Kidney (tissue), 14 donors: ENCODE results near the gene DHX40. TPM values are rescaled to one million over a fixed set of nuclear protein-coding genes. Genes with fewer than 3 reads are reported as not detected.
"Not testable (repeated sequence)": the region's sequence is repeated elsewhere in the genome, so short reads cannot be mapped to it uniquely, and the experiment has no call there.

Source experiments
- DNase-seq, 5 donors: peaks; one replicate each; pipeline ENCODE4 v3.0.0-alpha.2; 2013 to 2020
- FAIRE-seq: peaks from 2 replicates; lab custom pipeline; 2012; peaks lifted over from hg19 to GRCh38; lab: Jason Lieb, UNC
- H3K27ac ChIP-seq, 2 donors: one replicate each; pipeline ENCODE4 v1.7.0; 2013; ENCODE audit warnings: low read depth in 2 of 2, low read length in 2 of 2, inconsistent platforms in 1 of 2
- H3K27me3 ChIP-seq: one replicate; pipeline ENCODE4 v1.7.1; 2013; ENCODE audit warnings: low read length, inconsistent platforms; ENCODE audit not compliant: control insufficient read depth, insufficient read depth
- H3K36me3 ChIP-seq, 3 donors: one replicate each; pipeline versions ENCODE4 v1.7.0 to v1.7.1; 2013; ENCODE audit warnings: low read length in 3 of 3, control low read depth in 1 of 3, inconsistent platforms in 1 of 3; ENCODE audit not compliant: insufficient read depth in 3 of 3, control insufficient read depth in 2 of 3
- H3K4me1 ChIP-seq, 3 donors: one replicate each; pipeline versions ENCODE4 v1.7.0 to v1.7.1; 2013; ENCODE audit warnings: low read length in 3 of 3, inconsistent platforms in 1 of 3, low read depth in 1 of 3; ENCODE audit not compliant: control insufficient read depth in 2 of 3, insufficient read depth in 2 of 3
- H3K4me3 ChIP-seq, 3 donors: one replicate each; pipeline versions ENCODE4 v1.7.0 to v1.8.1; 2013; ENCODE audit warnings: low read length in 3 of 3, control low read depth in 1 of 3, inconsistent platforms in 1 of 3
- H3K9ac ChIP-seq, 3 donors: one replicate each; pipeline versions ENCODE4 v1.7.0 to v1.7.1; 2013; ENCODE audit warnings: low read length in 3 of 3, control low read depth in 1 of 3, inconsistent platforms in 1 of 3
- H3K9me3 ChIP-seq, 3 donors: one replicate each; pipeline versions ENCODE4 v1.7.0 to v1.7.1; 2013; ENCODE audit warnings: low read length in 3 of 3, control low read depth in 1 of 3, inconsistent platforms in 1 of 3; ENCODE audit not compliant: control insufficient read depth in 2 of 3, insufficient read depth in 1 of 3
- CTCF ChIP-seq: IDR thresholded peaks from 3 replicates; pipeline ENCODE4 v1.5.1; 2012; ENCODE audit warnings: mild to moderate bottlenecking, moderate library complexity, borderline replicate concordance; ENCODE audit not compliant: insufficient read depth; ENCODE audit errors: extremely low read depth
- intact Hi-C: fragments of 100-400 bp; cut with DNase I; formaldehyde crosslinking; loops from one replicate; pipeline ENCODE4 v1.11.1; 2022
- polyA plus RNA-seq: library from polyadenylated mRNA; stranded (reverse); fragments of 350-450 nt; fragmentation: Illumina TruSeq; extraction: RNeasy Lipid Tissue Mini Kit (QIAGEN cat#74804); gene quantifications from one replicate; pipeline ENCODE4 v1.2.3, GENCODE V29; 2014; ENCODE audit warnings: low read depth, low replicate concordance; ENCODE audit not compliant: insufficient read depth
- total RNA-seq: library from RNA; stranded (reverse); fragmentation: NEBNext Ultra II Directional; extraction: Animal tissue kit (Norgen Biotek cat#: 25700); gene quantifications from one replicate; pipeline ENCODE4 v1.2.1, GENCODE V29; 2021
- donor health status: control.
- donor health status: control.
- donor health status: control.
- donor health status: control.
- donor health status: control.
- donor health status: DM: yes; HTN: yes; CAD: no.
- donor health status: Normal renal cell carcinoma (clear cell type).

The DHX40 gene
- total and polyA plus RNA-seq, 2 donors from 2014 or later = 23.8 to 41.4 TPM

GRCh38 chr17:59520251-59520650 lies 45.2 kb upstream of the DHX40 start:
- Histone ChIP-seq H3K36me3 (no peaks in the 10 kb centered on the region), H3K27me3 (no peaks in the 10 kb centered on the region), H3K9me3 (no peaks in the 10 kb centered on the region), H3K27ac (no peak overlapping the region), H3K9ac (no peak overlapping the region), H3K4me1 (no peaks in the 10 kb centered on the region), H3K4me3 (no peak overlapping the region)
- FAIRE-seq (no peak), DNase-seq (no peak)
- intact Hi-C loops = no loop called here
- TF ChIP-seq CTCF = no peak

- Histone ChIP-seq H3K9ac (no peak overlapping the region), H3K27me3 (no peaks in the 10 kb centered on the region), H3K9me3 (no peaks in the 10 kb centered on the region), H3K36me3 (no peaks in the 10 kb centered on the region), H3K27ac (no peak overlapping the region), H3K4me1 (no peaks in the 10 kb centered on the region), H3K4me3 (no peak overlapping the region)
- FAIRE-seq (no peak), DNase-seq (peak; percentile 61 to 79 (median 68))
- TF ChIP-seq CTCF = peak; percentile 80
- intact Hi-C loops = no loop called here
Observed at GRCh38 chr17:59521465-59522126, 43.8 kb upstream of the DHX40 start.

GRCh38 chr17:59524930-59525329 lies 40.5 kb upstream of the DHX40 start:
- H3K9ac ChIP-seq, H3K27ac ChIP-seq, FAIRE-seq, intact Hi-C loops, H3K4me1 ChIP-seq, H3K4me3 ChIP-seq, H3K9me3 ChIP-seq, H3K36me3 ChIP-seq, H3K27me3 ChIP-seq, DNase-seq: not testable (repeated sequence)

GRCh38 chr17:59525668-59526067 lies 39.7 kb upstream of the DHX40 start:
- Histone ChIP-seq H3K9ac (no peak overlapping the region), H3K36me3 (no peaks in the 10 kb centered on the region), H3K4me1 (no peaks in the 10 kb centered on the region), H3K4me3 (no peak overlapping the region), H3K9me3 (no peaks in the 10 kb centered on the region), H3K27ac (no peak overlapping the region), H3K27me3 (no peaks in the 10 kb centered on the region)
- DNase-seq (no peak), FAIRE-seq (no peak)
- TF ChIP-seq CTCF = no peak
- intact Hi-C loops = no loop called here
